Activated CD8-positive, alpha-beta T cell treated with anti-CD3 and anti-CD28 coated beads, Interleukin-2, amount 10 ng/mL, durations not matched to agents 7 days and 5 days (primary cell): ENCODE measurements around the gene TRANK1. TPM values are rescaled to one million over a fixed set of nuclear protein-coding genes. Genes with fewer than 3 reads are reported as not detected.
"Not testable (repeated sequence)": the region's sequence is repeated elsewhere in the genome, so short reads cannot be mapped to it uniquely, and the experiment has no call there.

Experiments
- ATAC-seq: fragments of 150-1000 bp; cut with Tn5 transposase; one replicate; pipeline ENCODE4 v1.10.0; 2021; ENCODE audit warnings: moderate library complexity
- CTCF ChIA-PET: fragments of 350-600 bp; sonication (Branson Sonifier 250); formaldehyde crosslinking; loops from one replicate; lab custom pipeline; 2021; ENCODE audit warnings: antibody characterized with exemption; lab: Charles Lee
- POLR2A ChIA-PET: fragments of 350-600 bp; sonication (Branson Sonifier 250); formaldehyde crosslinking; loops from one replicate; lab custom pipeline; 2021; ENCODE audit warnings: antibody characterized with exemption; lab: Charles Lee
- DNase-seq: peaks from one replicate; pipeline ENCODE4 v3.0.0-alpha.2; 2020
- H3K27ac Mint-ChIP-seq: one replicate; pipeline ENCODE4 v1.8.0; 2021; ENCODE audit warnings: mild to moderate bottlenecking, mixed read lengths
- H3K27me3 Mint-ChIP-seq: one replicate; pipeline ENCODE4 v1.8.0; 2021; ENCODE audit warnings: low read depth, mixed read lengths
- H3K36me3 Mint-ChIP-seq: one replicate; pipeline ENCODE4 v1.8.0; 2021; ENCODE audit warnings: low read depth, mixed read lengths
- H3K4me1 Mint-ChIP-seq: one replicate; pipeline ENCODE4 v1.8.0; 2021; ENCODE audit warnings: low read depth, mixed read lengths
- H3K4me3 Mint-ChIP-seq: one replicate; pipeline ENCODE4 v1.8.0; 2021; ENCODE audit warnings: mild to moderate bottlenecking, mixed read lengths
- H3K9me3 Mint-ChIP-seq: one replicate; pipeline ENCODE4 v1.8.0; 2022; ENCODE audit warnings: mixed read lengths; ENCODE audit not compliant: insufficient read depth
- total RNA-seq, 2 experiments: library from RNA; stranded (reverse); gene quantifications; one replicate each; pipeline ENCODE4 v1.2.3, GENCODE V29; 2021

Gene TRANK1
- total RNA-seq, 2 experiments from 2014 or later = 49.3 to 52.3 TPM

DNA sequence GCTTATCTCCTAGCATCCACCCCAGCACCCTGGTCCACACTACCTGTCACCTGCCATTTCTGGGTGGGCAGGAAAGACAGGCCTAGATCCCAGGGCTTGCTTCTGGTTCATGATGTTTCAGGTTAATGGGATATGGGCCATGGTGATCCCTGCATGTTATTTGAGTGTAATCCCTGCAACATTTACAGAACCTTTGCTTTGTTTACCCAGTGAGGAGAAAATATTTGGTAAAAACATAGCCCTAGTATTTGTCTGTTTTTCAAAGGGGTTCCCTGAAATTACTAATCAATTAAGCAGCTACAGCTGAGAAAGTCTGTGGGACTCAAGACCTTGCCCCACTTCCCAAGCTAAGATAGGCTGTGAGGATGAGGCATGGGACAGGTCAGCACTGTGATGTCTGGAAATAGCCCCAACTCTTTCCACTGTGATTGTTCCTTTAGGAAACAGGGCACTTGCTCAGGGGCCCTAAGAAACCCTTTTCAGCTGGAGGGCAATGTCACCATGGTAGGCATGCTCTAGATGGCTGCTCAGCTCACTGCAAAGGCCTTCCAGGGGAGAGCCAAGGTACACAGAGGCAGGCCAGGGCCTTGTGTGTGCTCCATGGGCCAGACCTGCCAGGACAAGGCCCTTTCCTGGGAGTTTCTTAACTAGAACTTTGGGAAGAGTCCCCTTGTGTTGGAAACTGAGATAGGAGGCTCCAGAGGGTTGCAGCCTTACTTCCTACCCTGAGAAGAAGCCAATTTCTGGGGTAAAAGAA, 11.1 kb downstream of the TRANK1 start:
- no peak for ATAC-seq
- H3K4me3 Mint-ChIP-seq = no peak overlapping the region
- POLR2A ChIA-PET = interaction anchor here (0.7 kb wide), 1 partner anchor 9 kb away, joined by 5 read pairs; no protein-coding TSS in a partner anchor

DNA sequence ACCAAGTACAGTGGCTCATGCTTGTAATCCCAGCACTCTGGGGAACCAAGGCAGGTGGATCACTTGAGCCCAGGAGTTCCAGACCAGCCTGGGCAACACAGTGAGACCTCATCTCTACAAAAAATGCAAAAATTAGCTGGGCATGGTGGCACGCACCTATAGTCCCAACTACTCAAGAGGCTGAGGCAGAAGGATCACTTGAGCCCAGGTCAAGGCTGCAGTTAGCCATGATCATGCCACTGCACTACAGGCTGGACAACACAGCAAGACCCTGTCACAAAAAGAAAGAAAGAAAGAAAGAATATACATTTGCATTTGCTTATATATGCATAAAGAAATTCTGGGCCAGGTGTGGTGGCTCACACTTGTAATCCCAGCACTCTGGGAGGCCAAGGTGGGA, 13.4 kb downstream of the TRANK1 start:
- H3K4me3 Mint-ChIP-seq, H3K27ac Mint-ChIP-seq, H3K36me3 Mint-ChIP-seq, H3K27me3 Mint-ChIP-seq, H3K4me1 Mint-ChIP-seq, POLR2A ChIA-PET, DNase-seq, ATAC-seq, H3K9me3 Mint-ChIP-seq: not testable (repeated sequence)
- CTCF ChIA-PET = interaction anchor here (1.0 kb wide), 1 partner anchor 10 kb away, joined by 3 read pairs; no protein-coding TSS in a partner anchor

More for the DNA sequence above, 11.1 kb downstream of the TRANK1 start:
- no peak overlapping the region for H3K27ac Mint-ChIP-seq
- no peaks in the 10 kb centered on the region for H3K27me3 Mint-ChIP-seq
- H3K36me3 Mint-ChIP-seq = no peaks in the 10 kb centered on the region
- H3K9me3 Mint-ChIP-seq = no peaks in the 10 kb centered on the region
- no peak for DNase-seq
- CTCF ChIA-PET = interaction anchor here (1.3 to 2.0 kb wide), 2 partner anchors 11 to 25 kb away, joined by 4 to 8 read pairs; no protein-coding TSS in a partner anchor
- no peaks in the 10 kb centered on the region for H3K4me1 Mint-ChIP-seq

DNA sequence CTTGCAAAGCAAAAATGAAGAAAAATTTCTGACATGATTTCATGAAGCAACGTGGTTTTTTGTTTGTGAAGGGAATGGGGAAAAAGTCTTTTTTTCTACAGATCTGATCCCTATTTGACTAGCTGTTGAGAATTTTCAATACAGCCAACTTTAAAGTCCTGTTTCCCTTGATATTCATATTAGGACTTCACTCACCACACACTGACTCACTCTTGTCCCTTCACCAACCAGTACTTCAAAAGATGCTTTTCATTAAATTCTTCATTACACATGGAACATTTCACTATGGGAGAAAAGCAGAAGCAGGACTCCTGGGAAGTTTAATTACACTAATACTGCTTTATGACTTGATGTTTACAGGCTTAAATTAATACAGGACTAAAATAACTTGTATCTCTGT, 16.6 kb downstream of the TRANK1 start:
- CTCF ChIA-PET = no interaction called here
- ATAC-seq (no peak), DNase-seq (no peak)
- POLR2A ChIA-PET = no interaction called here
- Mint-ChIP-seq H3K4me3 (no peak overlapping the region), H3K4me1 (peaks cover 3% of the 10 kb centered on the region), H3K36me3 (peaks cover 2% of the 10 kb centered on the region), H3K27ac (no peak overlapping the region), H3K27me3 (no peaks in the 10 kb centered on the region), H3K9me3 (no peaks in the 10 kb centered on the region)

DNA sequence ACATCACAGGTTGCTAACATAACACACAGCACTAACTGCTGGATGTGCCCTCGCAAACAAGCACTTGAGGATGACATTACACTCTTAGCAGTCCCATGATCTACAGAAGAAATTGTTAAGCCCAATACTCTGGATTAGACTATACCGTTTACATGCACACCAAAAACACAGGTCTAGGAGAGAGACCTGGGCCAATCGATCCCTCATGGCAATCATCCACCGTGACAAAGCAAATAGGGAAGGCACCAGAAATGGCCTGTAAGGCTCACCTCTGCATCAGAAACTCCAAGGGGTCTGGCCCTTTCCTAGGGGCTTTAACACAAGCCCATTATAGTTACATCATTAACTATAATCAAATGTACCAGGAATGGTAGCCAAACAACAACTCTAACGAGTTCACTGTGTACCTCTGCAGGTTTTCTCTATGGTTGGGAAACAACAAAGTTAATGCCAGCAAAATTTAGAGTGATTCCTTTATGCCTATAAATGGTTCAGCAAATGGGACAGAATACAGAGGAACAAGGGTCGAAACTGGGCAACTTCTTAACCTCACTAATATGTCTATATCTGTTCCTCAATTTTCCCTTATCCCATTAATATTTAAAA, 18.5 kb downstream of the TRANK1 start:
- H3K36me3 Mint-ChIP-seq = peaks cover 4% of the 10 kb centered on the region
- ChIA-PET CTCF (interaction anchor here (1.3 kb wide), 1 partner anchor 58 kb away, joined by 3 read pairs; no protein-coding TSS in a partner anchor), POLR2A (no interaction called here)
- DNase-seq (no peak), ATAC-seq (no peak)
- H3K9me3 Mint-ChIP-seq = peaks cover 3% of the 10 kb centered on the region
- H3K4me3 Mint-ChIP-seq = no peak overlapping the region
- H3K4me1 Mint-ChIP-seq = peaks cover 5% of the 10 kb centered on the region
- H3K27me3 Mint-ChIP-seq = no peaks in the 10 kb centered on the region
- H3K27ac Mint-ChIP-seq = no peak overlapping the region

DNA sequence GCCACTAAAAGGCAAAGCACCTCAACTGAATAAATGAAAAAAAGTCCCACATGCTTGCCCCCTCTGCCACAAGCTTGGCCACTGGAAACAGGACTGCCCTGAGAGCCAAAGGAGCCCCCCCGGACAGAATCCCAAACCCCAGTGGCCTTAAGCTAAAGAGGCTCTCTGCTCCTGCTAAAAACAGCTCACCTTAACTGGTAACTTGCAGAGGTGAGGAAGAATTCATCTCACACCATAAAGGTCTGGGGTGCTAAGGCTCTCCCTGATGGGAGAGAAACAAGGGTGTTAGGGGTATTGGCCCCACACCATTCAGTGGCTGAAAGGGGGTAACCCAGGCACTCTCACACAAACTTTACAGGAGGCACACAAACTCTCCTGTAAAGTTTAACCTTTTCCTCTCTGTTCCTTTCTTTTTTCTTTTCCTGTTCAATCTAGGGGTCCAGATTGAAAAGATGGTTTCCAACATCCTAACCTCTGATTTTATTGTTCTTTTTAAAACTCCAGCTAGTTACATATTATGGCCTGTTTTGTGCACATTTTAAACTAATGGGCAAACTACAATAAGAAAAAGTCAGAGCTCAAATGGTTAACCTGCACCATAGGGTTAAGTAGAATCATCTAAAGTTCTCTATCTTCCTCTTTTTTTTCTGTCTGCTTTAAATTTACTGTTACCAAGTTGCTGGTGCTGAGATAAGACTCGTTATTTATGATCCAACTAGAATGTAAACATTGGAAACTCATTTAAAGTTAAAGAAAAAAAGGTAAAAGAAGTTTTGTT, 19.9 kb downstream of the TRANK1 start:
- H3K4me3 Mint-ChIP-seq = no peak overlapping the region
- no peaks in the 10 kb centered on the region for H3K27me3 Mint-ChIP-seq
- ChIA-PET POLR2A (interaction anchor here (1.4 kb wide), 1 partner anchor 19 kb away, joined by 3 read pairs; no protein-coding TSS in a partner anchor), CTCF (interaction anchor here (1.3 to 1.4 kb wide), 2 partner anchors 34 to 57 kb away, joined by 3 read pairs; no protein-coding TSS in a partner anchor)
- peaks cover 5% of the 10 kb centered on the region for H3K4me1 Mint-ChIP-seq
- H3K9me3 Mint-ChIP-seq = peaks cover 14% of the 10 kb centered on the region
- H3K27ac Mint-ChIP-seq = no peak overlapping the region
- no peak for DNase-seq
- ATAC-seq = no peak
- peaks cover 12% of the 10 kb centered on the region for H3K36me3 Mint-ChIP-seq

DNA sequence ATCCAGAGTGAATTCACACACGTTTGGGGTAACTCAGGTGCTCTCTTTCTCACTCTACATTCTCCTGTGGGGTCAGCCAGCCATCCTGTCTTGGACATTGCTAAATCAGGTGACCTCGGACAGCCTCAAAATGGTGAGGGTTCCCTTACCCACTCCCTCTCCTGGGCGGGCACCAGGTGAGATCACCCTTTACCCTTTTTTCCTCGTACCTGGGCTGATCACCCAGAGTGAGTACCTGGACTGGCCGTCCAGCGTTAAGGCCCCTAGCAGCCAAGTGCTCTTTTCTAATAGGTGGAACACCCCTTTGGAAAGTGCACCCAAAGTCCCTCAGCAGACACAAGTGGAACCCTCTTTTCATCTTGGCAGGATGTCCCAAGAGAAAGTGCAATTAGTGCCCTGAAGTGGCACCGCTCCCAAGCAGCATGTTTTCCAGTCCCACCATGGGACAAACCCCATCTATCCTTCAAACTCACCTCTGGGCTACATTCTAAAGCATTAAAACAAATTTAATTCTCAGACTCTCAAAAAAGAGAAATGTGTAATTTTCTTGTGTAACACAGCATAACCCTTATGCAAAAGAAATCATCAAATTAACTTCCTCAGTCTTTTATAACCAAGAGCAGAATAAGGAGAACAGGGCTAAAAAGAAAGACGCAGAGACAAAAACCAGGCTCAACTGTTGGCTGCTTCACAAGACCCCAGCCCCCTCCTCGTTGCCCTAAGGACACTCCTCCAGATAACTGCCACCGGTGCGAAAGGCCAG, 20.7 kb downstream of the TRANK1 start:
- Mint-ChIP-seq H3K36me3 (peaks cover 12% of the 10 kb centered on the region), H3K4me3 (no peak overlapping the region), H3K4me1 (peaks cover 5% of the 10 kb centered on the region), H3K27ac (no peak overlapping the region), H3K9me3 (peaks cover 14% of the 10 kb centered on the region), H3K27me3 (no peaks in the 10 kb centered on the region)
- ChIA-PET CTCF (interaction anchor here (1.4 kb wide), 1 partner anchor 35 kb away, joined by 3 read pairs; no protein-coding TSS in a partner anchor), POLR2A (interaction anchor here (0.6 to 1.4 kb wide), 2 partner anchors 20 to 24 kb away, joined by 3 to 4 read pairs; no protein-coding TSS in a partner anchor)
- ATAC-seq = no peak
- DNase-seq = no peak

DNA sequence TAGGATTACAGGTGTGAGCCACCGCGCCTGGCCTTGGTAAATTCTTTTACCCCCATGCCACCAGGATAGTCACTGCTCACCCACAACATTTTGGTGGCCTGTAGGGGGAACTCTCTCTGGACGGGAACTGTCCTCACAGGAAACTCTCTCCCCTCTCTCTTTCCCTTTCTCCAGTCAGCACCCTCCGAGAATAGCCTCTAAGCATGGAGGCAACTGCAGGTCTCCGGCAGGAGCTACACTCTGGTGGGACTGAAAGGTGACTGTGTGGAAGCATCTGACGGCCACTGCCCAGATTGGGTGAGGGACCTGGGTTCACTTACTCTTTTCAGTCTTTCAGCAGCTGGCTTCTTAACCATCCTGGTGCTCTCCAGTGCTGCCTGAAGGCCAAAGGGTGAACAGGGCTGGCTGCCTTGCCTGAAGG, 21.3 kb downstream of the TRANK1 start:
- ChIA-PET CTCF (interaction anchor here (1.4 to 1.9 kb wide), 2 partner anchors 9 to 35 kb away, joined by 4 to 9 read pairs; no protein-coding TSS in a partner anchor), POLR2A (interaction anchor here (0.6 kb wide), 1 partner anchor 25 kb away, joined by 4 read pairs; no protein-coding TSS in a partner anchor)
- H3K4me1 Mint-ChIP-seq = peaks cover 7% of the 10 kb centered on the region
- DNase-seq (no peak), ATAC-seq (no peak)
- H3K4me3 Mint-ChIP-seq = no peak overlapping the region
- no peaks in the 10 kb centered on the region for H3K27me3 Mint-ChIP-seq
- H3K9me3 Mint-ChIP-seq = peaks cover 14% of the 10 kb centered on the region
- H3K27ac Mint-ChIP-seq = no peak overlapping the region
- H3K36me3 Mint-ChIP-seq = peaks cover 12% of the 10 kb centered on the region

DNA sequence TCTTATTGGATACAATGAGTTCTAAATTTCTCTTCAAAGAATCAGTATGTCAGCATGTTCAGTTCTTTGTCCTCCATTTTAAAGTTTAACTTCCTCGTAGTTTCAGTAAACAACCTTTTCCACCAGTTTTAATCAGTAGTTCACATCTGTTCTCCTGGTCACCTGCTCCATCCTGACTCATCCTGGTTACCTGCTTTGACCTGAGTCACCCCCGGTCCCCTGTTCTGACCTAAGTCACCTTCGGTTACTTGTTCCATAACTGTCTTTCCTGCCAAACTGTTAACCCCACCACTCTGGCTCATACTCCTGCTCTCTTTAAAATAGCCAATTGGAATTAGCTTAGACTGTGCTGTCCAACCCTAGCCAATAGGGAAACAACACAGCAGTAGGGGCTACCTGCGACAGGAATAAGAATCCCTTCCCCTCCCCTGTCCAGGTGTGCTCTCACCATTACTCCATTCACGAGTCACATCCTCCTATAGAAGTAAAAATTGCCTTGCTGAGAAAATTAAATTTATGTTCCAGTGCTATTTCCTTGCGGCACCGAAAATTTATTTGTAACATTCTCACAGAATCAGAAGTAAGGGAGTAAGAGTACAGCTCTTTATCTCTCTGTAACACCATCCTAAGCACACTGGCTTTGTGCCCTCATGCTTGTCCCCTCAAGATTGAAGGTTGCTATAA, 23.8 kb downstream of the TRANK1 start:
- ChIA-PET POLR2A (no interaction called here), CTCF (interaction anchor here (1.2 kb wide), 1 partner anchor 24 kb away, joined by 3 read pairs; the partner anchor contains the start of gene TRANK1)
- Mint-ChIP-seq H3K27ac (no peak overlapping the region), H3K9me3 (peaks cover 18% of the 10 kb centered on the region), H3K4me3 (no peak overlapping the region), H3K4me1 (peaks cover 21% of the 10 kb centered on the region), H3K36me3 (peaks cover 12% of the 10 kb centered on the region), H3K27me3 (no peaks in the 10 kb centered on the region)
- DNase-seq (no peak), ATAC-seq (no peak)

DNA sequence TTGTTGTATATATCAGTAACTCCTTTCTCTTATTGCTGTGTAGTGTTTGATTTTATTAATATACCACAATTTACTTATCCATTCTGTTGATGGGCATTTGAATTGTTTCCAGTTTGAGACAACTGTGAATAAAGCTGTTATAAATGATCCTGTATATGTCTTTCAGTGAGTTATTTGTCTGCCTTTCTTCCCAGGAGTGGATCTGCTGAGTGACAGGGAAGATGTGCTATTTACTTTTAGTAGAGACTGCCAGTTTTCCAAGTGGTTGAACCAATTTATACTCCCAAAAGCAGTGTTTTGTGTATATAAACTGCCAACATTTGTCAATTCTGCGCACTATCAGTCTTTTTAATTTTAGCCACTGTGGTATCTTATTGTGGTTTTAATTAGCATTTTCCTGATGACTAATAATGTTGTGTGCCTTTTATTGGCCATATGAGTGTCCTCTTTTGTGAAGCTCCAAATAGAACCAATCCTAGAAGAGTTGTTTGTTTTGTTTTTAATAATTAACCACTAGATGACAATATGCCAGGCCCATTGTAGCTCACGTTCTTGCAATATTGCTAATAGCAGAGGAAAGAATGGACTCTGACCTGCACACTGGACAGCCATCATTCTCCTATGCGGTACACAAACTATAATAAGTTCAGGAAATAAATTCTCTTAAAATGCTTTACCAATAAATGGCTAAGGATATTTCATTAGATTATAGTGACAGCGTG, 25.3 kb downstream of the TRANK1 start:
- DNase-seq = no peak
- H3K27me3 Mint-ChIP-seq = no peaks in the 10 kb centered on the region
- peaks cover 18% of the 10 kb centered on the region for H3K9me3 Mint-ChIP-seq
- peaks cover 10% of the 10 kb centered on the region for H3K36me3 Mint-ChIP-seq
- no peak overlapping the region for H3K27ac Mint-ChIP-seq
- H3K4me3 Mint-ChIP-seq = no peak overlapping the region
- POLR2A ChIA-PET = no interaction called here
- peaks cover 18% of the 10 kb centered on the region for H3K4me1 Mint-ChIP-seq
- CTCF ChIA-PET = interaction anchor here (0.9 to 1.5 kb wide), 2 partner anchors 39 to 47 kb away, joined by 4 to 6 read pairs; no protein-coding TSS in a partner anchor
- no peak for ATAC-seq

DNA sequence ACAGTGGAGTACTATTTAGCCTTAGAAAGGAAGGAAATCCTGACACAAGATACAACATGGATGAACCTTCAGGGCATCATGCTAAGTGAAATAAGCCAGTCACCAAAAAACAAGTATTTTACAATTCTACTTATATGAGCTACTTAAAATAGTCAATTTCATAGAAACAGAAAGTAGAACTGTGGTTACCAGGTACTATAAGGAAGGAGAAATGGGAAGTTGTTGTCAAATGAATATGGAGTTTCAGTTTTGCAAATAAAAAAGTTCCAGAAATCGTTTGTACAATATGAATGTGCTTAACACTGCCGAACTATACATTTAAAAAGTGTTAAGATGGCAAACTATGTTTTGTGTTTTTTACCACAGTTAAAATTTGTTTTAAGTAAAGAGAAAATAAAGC, 26.8 kb downstream of the TRANK1 start:
- peak overlapping the region; percentile 78 for H3K27ac Mint-ChIP-seq
- peaks cover 10% of the 10 kb centered on the region for H3K36me3 Mint-ChIP-seq
- no peak for DNase-seq
- ChIA-PET CTCF (interaction anchor here (0.9 to 1.1 kb wide), 3 partner anchors 10 to 42 kb away, joined by 3 read pairs; no protein-coding TSS in a partner anchor), POLR2A (interaction anchor here (0.8 kb wide), 1 partner anchor 14 kb away, joined by 3 read pairs; no protein-coding TSS in a partner anchor)
- no peaks in the 10 kb centered on the region for H3K27me3 Mint-ChIP-seq
- H3K4me3 Mint-ChIP-seq = peak overlapping the region; percentile 47
- peaks cover 18% of the 10 kb centered on the region for H3K9me3 Mint-ChIP-seq
- H3K4me1 Mint-ChIP-seq = peaks cover 28% of the 10 kb centered on the region
- peak; percentile 44 for ATAC-seq
